Right lung (tissue), 5 donors: Measurements from ENCODE around the gene CIRBP. TPM values are rescaled to one million over a fixed set of nuclear protein-coding genes. Genes with fewer than 3 reads are reported as not detected.
A peak's percentile ranks its signal among the peaks of the same experiment; 100 is the strongest.
"Not testable (repeated sequence)": the region's sequence is repeated elsewhere in the genome, so short reads cannot be mapped to it uniquely, and the experiment has no call there.

Experiments
- DNase-seq, 2 donors: peaks; one replicate each; pipeline ENCODE4 v3.0.0-alpha.2; 2013
- polyA plus RNA-seq, 5 donors: library from polyadenylated mRNA; unstranded; fragments of 120-200 nt; gene quantifications; one replicate each; pipeline versions ENCODE4 v1.2.1 to v1.2.3, GENCODE V29; 2013; ENCODE audit warnings: inconsistent platforms in 1 of 5, low replicate concordance in 1 of 5; ENCODE audit not compliant: insufficient read length in 5 of 5, insufficient read depth in 1 of 5

CIRBP gene
- polyA plus RNA-seq, 5 donors: 774 to 1,053 (median 920) TPM

GRCh38 chr19:1239796-1240737, 29.1 kb upstream of the CIRBP start:
- peak; percentile 89 to 90 for DNase-seq

GRCh38 chr19:1240925-1241324, 28.2 kb upstream of the CIRBP start:
- no peak for DNase-seq

GRCh38 chr19:1241417-1242095, 27.6 kb upstream of the CIRBP start, which contains the start of gene ATP5F1D:
Gene ATP5F1D (plus strand): TSS chr19:1241751. CDS start chr19:1241851, 100 bp downstream.
- peak; percentile 91 for DNase-seq

GRCh38 chr19:1243768-1244692, 25.1 kb upstream of the CIRBP start:
- peak; percentile 81 to 84 for DNase-seq

- DNase-seq: no peak
Observed at GRCh38 chr19:1244693-1245451, 24.3 kb upstream of the CIRBP start.

- no peak for DNase-seq
Observed at GRCh38 chr19:1245494-1246264, 23.5 kb upstream of the CIRBP start.

- DNase-seq: not testable (repeated sequence)
Observed at GRCh38 chr19:1246265-1247087, 22.7 kb upstream of the CIRBP start.

- DNase-seq: no peak
Observed at GRCh38 chr19:1247748-1248138, 21.4 kb upstream of the CIRBP start.

- DNase-seq: peak in 1 of 2 donors; percentile 87
Observed at GRCh38 chr19:1248139-1248785, 20.9 kb upstream of the CIRBP start, which contains the start of gene MIDN. Gene MIDN (plus strand): TSS chr19:1248583. CDS start chr19:1250297, 1,714 bp downstream.

- peak in 1 of 2 donors; percentile 85 for DNase-seq
Observed at GRCh38 chr19:1248786-1249297, 20.3 kb upstream of the CIRBP start.

GRCh38 chr19:1249298-1249989, 19.7 kb upstream of the CIRBP start:
- peak; percentile 96 for DNase-seq

- DNase-seq: no peak
Observed at GRCh38 chr19:1249990-1250436, 19.1 kb upstream of the CIRBP start.

GRCh38 chr19:1250437-1251260, 18.5 kb upstream of the CIRBP start:
- peak in 1 of 2 donors; percentile 74 for DNase-seq

- peak in 1 of 2 donors; percentile 59 for DNase-seq
Observed at GRCh38 chr19:1251330-1252220, 17.6 kb upstream of the CIRBP start.

- peak; percentile 91 to 92 for DNase-seq
Observed at GRCh38 chr19:1252221-1252820, 16.8 kb upstream of the CIRBP start.
